ENCODE measurements around the gene DYNLT2B.
"Not testable (repeated sequence)": the region's sequence is repeated elsewhere in the genome, so short reads cannot be mapped to it uniquely, and the experiment has no call there.

Gene DYNLT2B

DNA sequence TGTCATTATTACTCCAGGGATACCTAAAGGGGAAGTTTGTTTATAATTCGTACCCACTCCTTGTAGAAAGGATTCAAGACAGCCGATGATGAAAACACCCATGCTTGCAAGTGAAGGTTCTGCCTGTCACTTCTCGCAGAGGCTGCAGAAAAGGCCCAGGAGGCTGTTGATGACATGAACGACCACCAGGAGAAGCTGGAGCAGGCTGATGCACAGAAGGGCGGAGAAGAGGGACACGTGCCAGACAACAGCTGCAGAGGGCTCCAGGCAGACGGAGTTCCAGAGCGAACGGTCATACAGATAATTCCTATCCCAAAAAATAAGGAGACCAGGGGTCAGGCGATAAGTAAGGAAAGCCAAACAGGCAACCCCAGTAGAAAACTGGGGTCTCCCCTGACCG lies 5.7 kb upstream of the DYNLT2B start:
- no peak for DNase-seq

- DNase-seq: no peak
Observed at GRCh38 chr3:196323016-196323415, 5.0 kb upstream of the DYNLT2B start.

GRCh38 chr3:196321162-196321561 lies 3.1 kb upstream of the DYNLT2B start:
- DNase-seq: no peak

- DNase-seq: no peak
Observed at GRCh38 chr3:196320137-196320536, 2.1 kb upstream of the DYNLT2B start.

DNA sequence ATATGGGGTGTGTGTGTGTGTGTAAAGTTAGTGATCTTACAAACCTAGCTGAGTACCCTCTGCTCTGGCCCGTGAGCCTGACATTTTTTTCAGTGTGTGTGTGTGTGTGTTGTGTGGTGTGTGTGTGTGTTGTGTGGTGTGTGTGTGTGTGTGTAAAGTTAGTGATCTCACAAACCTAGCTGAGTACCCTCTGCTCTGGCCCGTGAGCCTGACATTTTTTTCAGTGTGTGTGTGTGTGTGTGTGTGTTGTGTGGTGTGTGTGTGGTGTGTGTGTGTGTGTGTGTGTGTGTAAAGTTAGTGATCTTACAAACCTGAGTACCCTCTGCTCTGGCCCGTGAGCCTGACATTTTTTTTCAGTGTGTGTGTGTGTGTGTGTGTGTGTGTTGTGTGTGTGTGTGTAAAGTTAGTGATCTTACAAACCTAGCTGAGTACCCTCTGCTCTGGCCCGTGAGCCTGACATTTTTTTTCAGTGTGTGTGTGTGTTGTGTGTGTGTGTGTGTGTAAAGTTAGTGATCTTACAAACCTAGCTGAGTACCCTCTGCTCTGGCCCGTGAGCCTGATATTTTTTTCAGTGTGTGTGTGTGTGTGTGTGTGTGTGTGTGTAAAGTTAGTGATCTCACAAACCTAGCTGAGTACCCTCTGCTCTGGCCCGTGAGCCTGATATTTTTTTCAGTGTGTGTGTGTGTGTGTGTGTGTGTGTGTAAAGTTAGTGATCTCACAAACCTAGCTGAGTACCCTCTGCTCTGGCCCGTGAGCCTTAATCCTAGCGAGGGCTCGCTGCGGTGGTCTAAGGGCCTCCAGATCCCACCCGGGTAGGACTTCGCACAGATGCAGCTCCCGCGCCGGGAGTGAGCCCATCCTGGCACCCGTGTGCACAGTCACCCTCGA lies 997 bp downstream of the DYNLT2B start:
- DNase-seq: not testable (repeated sequence)

DNA sequence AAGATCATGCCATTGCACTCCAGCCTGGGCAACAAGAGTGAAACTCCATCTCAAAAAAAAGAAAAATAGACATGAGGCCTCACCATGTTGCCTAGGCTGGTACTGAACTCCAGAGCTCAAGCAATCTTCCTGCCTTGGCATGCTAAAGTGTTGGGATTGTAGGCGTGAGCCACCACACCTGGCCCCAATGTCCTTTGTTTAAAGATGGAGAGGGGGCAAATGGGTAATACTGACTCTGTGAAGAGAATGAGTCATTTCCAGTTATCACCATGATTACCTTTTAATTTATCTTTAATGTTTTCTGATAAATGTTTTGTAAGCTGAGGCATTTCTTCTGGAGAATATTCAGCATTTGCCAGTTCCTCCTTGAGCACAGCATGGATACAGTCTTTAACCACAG lies 2.2 kb downstream of the DYNLT2B start:
- no peak for DNase-seq

DNA sequence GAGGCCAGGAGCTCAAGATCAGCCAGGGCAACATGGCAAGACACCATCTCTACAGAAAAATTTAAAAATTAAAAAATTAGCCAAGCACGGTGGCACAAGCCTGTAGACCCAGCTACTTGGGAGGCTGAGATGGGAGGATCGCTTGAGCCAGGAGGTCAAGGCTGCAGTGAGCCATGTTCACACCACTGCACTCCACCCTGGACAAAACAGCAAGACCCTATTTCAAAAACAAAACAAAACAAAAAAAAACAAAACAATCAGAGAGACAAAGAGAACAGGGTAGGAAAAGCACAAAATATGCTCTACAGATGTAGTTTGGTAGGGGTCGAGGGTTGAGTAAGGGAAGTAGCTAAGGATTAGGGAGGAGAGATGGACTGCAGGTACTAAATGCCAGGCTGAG lies 3.4 kb downstream of the DYNLT2B start:
- DNase-seq: no peak

- DNase-seq: not testable (repeated sequence)
Observed at GRCh38 chr3:196314086-196314485, 4.0 kb downstream of the DYNLT2B start.

DNA sequence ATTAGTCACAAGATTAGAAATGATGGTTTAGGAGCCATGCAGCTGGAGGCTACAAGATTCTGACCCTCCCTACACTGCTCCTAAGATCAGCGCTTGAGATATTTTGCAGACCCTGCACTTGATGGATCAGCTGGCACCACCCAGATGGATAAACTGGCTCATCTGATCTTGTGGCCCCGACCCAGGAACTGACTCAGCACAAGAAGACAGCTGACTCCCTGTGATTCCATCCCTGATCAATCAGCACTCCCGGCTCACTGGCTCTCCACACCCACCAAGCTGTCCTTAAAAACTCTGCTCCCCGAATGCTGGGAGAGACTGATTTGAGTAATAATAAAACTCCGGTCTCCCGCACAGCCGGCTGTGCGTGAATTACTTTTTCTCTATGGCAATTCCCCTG lies 15.1 kb downstream of the DYNLT2B start:
- DNase-seq: not testable (repeated sequence)

DNA sequence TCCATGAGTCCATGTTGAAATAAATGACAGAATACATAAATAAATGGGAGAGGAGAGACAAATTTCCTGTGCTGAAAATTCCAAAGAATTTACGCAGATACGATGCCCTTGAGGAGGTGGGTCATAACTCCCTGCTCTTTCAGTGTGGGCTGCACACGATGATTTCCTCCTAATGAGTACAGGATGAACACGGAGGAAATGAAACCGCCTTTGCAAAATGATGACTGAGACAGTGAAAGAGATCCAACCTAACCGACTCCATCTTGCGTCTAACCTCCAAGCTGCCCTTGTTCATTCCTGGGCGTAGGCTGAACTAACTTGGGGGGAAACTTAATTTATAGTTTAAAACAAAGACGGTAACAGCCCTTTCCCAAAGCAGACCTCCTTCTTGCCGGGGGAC lies 15.5 kb downstream of the DYNLT2B start:
- not testable (repeated sequence) for DNase-seq

- no peak for DNase-seq
Observed at GRCh38 chr3:196298521-196298920, 19.5 kb downstream of the DYNLT2B start.

DNA sequence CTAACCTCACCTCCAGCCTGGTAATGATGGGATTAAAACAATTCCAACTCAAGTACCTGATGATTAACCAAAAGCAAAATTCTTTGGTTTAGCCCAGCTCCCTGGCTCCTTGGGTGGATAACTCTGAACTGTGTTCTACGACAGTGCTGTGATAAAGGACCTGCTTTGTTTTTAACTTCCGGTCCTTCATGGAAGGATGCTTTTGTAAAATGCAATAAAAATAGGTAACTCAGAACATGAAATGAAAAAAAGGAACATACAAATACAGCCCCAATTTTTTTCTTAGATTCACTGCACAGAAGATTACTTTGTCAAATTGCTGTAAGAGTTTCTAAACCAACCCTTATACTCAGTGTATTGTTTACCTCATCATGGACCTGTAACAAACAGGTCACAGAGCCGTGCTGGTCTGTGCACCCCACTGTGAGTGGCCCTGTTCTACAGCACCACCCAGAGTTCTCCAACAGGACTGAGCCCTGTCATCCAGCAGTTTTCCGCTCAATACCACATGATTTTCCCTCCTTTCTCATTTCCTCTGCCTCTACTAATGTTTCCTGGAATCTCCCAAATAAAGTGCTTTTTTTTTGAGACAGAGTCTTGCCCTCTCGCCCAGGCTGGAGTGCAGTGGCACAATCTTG lies 25.6 kb downstream of the DYNLT2B start:
- DNase-seq: no peak

DNA sequence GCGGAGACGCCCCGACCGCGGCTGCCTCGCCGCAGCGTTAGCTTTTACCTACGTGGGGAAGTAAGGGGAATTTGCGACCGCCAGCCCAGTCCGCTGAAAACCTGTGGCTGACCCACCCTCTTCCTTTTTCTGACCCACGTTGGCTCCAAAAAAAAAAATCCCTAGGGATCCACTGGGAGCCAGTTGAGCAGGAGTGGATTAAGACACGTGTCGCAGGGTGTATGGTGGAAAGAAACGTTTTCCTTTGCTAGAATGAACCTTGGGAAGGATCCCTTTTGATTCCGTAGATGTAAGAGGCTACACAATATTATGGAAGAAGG lies 29.9 kb downstream of the DYNLT2B start:
- DNase-seq: no peak

GRCh38 chr3:196287440-196288140 lies 30.4 kb downstream of the DYNLT2B start, which contains the start of gene PCYT1A:
Gene PCYT1A (minus strand): TSS chr3:196287726. CDS start chr3:196270531, 17,195 bp downstream.
- DNase-seq: peak; percentile 57

DNA sequence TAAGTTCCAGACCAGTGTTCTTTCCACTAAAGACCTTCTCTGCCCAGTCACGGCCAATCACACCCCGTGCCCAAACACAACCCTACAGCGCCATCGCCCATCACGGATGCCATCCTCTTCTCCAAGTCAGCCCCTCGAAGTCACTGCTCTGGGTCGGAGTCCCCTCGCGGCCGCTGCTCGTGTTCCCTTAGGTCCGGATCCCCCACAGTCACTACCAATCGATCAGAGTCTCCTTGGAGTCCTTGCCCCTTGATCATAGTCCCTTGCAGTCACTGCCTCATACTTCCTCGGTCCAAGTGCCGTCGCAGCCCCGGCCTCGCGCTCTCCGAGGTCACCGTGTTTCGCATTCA lies 31.0 kb downstream of the DYNLT2B start:
- DNase-seq: no peak

DNA sequence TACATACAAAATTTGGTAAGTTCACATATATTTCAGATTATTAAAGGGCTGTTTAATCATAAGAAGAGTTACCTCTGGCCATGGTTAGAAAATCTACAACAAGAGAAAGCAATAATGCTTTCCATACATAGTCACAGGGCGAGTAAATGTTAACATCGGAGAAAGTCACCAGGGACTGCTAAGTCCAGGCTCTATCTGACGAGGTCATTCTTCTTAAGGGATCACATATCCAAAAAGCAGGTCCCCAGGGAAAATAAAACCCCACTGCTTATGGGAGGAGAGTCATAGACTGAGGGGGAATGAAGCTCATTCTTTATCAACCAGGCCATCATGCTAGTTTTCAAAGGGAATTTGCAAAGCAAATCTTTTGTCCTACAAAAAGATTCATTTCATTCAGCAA lies 33.6 kb downstream of the DYNLT2B start:
- DNase-seq: no peak

DNA sequence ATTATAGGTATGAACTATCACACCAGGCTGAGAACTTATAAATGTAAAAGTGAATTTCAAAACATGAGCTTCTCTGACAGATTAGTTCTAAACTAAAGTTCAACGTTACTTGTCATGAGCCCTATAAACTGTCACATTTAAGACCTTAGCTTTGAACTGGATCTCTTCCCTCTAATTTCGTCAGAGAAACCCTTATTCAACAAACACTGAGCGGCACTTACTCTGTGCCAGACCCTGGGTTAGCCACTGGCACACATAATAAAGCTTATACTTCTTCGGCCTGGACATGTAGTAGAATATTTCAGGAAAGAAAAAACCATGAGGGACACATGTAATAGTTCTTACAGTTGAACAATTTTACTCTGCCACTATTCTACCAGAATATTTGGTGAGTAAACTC lies 36.1 kb downstream of the DYNLT2B start:
- no peak for DNase-seq

- no peak for DNase-seq
Observed at GRCh38 chr3:196280689-196281440, 37.2 kb downstream of the DYNLT2B start.

- no peak for DNase-seq
Observed at GRCh38 chr3:196275126-196275525, 42.9 kb downstream of the DYNLT2B start.

GRCh38 chr3:196274585-196274984 lies 43.5 kb downstream of the DYNLT2B start:
- no peak for DNase-seq

DNA sequence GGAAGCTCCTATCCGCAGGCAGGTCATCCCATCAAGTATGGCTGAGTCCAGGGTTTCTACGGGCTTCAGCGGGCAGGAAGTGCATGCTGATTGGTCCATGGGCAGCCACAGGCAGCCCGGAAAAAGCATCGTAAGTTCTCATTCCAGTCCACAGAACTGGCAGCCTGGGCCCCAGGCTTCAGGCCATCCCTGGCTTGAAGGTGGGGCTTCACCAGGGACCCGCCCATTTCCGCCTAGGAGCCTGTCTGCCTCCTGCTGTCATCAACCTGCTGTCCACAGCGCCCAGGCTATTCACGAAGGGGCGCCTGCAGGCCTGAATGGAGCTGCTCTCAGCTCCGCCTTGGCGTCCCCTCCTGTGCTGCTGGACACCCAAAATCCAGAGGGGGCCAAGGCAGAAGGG lies 44.4 kb downstream of the DYNLT2B start:
- no peak for DNase-seq

- no peak for DNase-seq
Observed at GRCh38 chr3:196272826-196273225, 45.2 kb downstream of the DYNLT2B start.

GRCh38 chr3:196270499-196270898 lies 47.5 kb downstream of the DYNLT2B start:
- DNase-seq: no peak

Measured in SHP77 treated with DMSO at 0.1 percent for 48 hours (cell line).